ENCODE results near the gene ASB4. TPM values are rescaled to one million over a fixed set of nuclear protein-coding genes. Genes with fewer than 3 reads are reported as not detected.
A peak's percentile ranks its signal among the peaks of the same experiment; 100 is the strongest.

ASB4 gene
- total and polyA plus RNA-seq, 11 donors: 0.18 to 11.5 (median 3.1) TPM

GRCh38 chr7:95508780-95509179 lies 23.0 kb downstream of the ASB4 start:
- H3K27me3 ChIP-seq: peaks cover 0 to 4% (median 0%) of the 10 kb centered on the region in 9 donors
- TF ChIP-seq POLR2A (IDR thresholded peaks at IDR 0.05): no peak
- ATAC-seq: no peak

GRCh38 chr7:95509199-95509598 lies 23.5 kb downstream of the ASB4 start:
- Histone ChIP-seq H3K36me3 (no peaks in the 10 kb centered on the region), H3K27ac (no peak overlapping the region), H3K27me3 (peaks cover 0 to 4% (median 0%) of the 10 kb centered on the region in 9 donors), H3K4me3 (no peak overlapping the region), H3K4me1 (peaks cover 0 to 3% (median 0%) of the 10 kb centered on the region in 12 donors), H3K9me3 (no peaks in the 10 kb centered on the region)
- no peak for DNase-seq
- TF ChIP-seq POLR2A (IDR thresholded peaks at IDR 0.05) (no peak), CTCF (IDR thresholded peaks at IDR 0.05) (no peak)
- WGBS, 4 donors: 36 to 52% (median 44%) methylated on average over 5 of the region's 5 CpGs
- intact Hi-C loops (cut with DNase I): no loop called here
- no peak for ATAC-seq

More at GRCh38 chr7:95508780-95509179, 23.0 kb downstream of the ASB4 start:
- 73 to 85% (median 80%) methylated on average over 2 of the region's 2 CpGs for WGBS, 4 donors
- no peaks in the 10 kb centered on the region for H3K9me3 ChIP-seq
- H3K4me3 ChIP-seq: no peak overlapping the region
- peaks cover 0 to 3% (median 0%) of the 10 kb centered on the region in 12 donors for H3K4me1 ChIP-seq
- no peak overlapping the region for H3K27ac ChIP-seq
- intact Hi-C loops (cut with DNase I): no loop called here
- no peaks in the 10 kb centered on the region for H3K36me3 ChIP-seq
- DNase-seq: no peak

GRCh38 chr7:95511716-95512260 lies 26.0 kb downstream of the ASB4 start:
- peaks cover 0 to 3% (median 0%) of the 10 kb centered on the region in 12 donors for H3K4me1 ChIP-seq
- ATAC-seq: peak; percentile 75 to 93 (median 84)
- peak in 4 of 5 donors; percentile 50 to 59 (median 55) for DNase-seq
- no peaks in the 10 kb centered on the region for H3K9me3 ChIP-seq
- intact Hi-C loops (cut with DNase I): loop anchor here in 9 of 10 donors (1.0 to 5.0 kb wide), 7 partner anchors 15 to 179 kb away; no protein-coding TSS in a partner anchor
- WGBS, 4 donors: 18 to 39% (median 28%) methylated on average over 6 of the region's 6 CpGs
- peaks cover 0 to 6% (median 0%) of the 10 kb centered on the region in 9 donors for H3K27me3 ChIP-seq
- no peak overlapping the region for H3K27ac ChIP-seq
- peak; percentile 85 to 95 (median 92) for TF ChIP-seq CTCF (IDR thresholded peaks at IDR 0.05)
- no peak for TF ChIP-seq POLR2A (IDR thresholded peaks at IDR 0.05)
- no peaks in the 10 kb centered on the region for H3K36me3 ChIP-seq
- peak overlapping the region in 2 of 12 donors; percentile 12 to 20 for H3K4me3 ChIP-seq

GRCh38 chr7:95517458-95517857 lies 31.7 kb downstream of the ASB4 start:
- intact Hi-C loops (cut with DNase I): no loop called here

More at GRCh38 chr7:95517458-95517857, 31.7 kb downstream of the ASB4 start:
- Histone ChIP-seq H3K27me3 (peaks cover 0 to 6% (median 0%) of the 10 kb centered on the region in 9 donors), H3K9me3 (no peaks in the 10 kb centered on the region), H3K27ac (no peak overlapping the region), H3K4me3 (no peak overlapping the region), H3K36me3 (no peaks in the 10 kb centered on the region), H3K4me1 (no peaks in the 10 kb centered on the region)
- DNase-seq (no peak), ATAC-seq (no peak)
- WGBS, 4 donors: 87 to 93% (median 89%) methylated on average over 2 of the region's 2 CpGs
- TF ChIP-seq CTCF (IDR thresholded peaks at IDR 0.05): no peak
- no peak for TF ChIP-seq POLR2A (IDR thresholded peaks at IDR 0.05)

All from heart left ventricle (tissue), 16 donors.